NB4 (cell line): Measurements from ENCODE around the gene SMG1.

Experiments
- DNase-seq: peaks from one replicate; pipeline ENCODE4 v3.0.0; 2010; ENCODE audit warnings: low read depth
- H3K4me3 ChIP-seq: one replicate; pipeline ENCODE4 v1.5.1; 2011; ENCODE audit warnings: mild to moderate bottlenecking, low read depth, low read length, moderate library complexity
- MYC ChIP-seq: IDR thresholded peaks from 2 replicates; pipeline ENCODE4 v1.6.1; 2011; ENCODE audit warnings: low read depth, low read length
- POLR2A ChIP-seq: IDR thresholded peaks from 2 replicates; pipeline ENCODE4 v1.6.1; 2011; ENCODE audit warnings: mild to moderate bottlenecking; ENCODE audit not compliant: insufficient read length; ENCODE audit errors: extremely low read depth
- TF ChIP-seq, protein P1 (sequence below): IDR thresholded peaks from one replicate; pipeline ENCODE4 v1.5.1; 2012; ENCODE audit warnings: low read depth, low read length
- TF ChIP-seq, protein P2 (sequence below): IDR thresholded peaks from 2 replicates; pipeline ENCODE4 v1.6.1; 2011; ENCODE audit warnings: low read depth, low read length

The SMG1 gene

DNA sequence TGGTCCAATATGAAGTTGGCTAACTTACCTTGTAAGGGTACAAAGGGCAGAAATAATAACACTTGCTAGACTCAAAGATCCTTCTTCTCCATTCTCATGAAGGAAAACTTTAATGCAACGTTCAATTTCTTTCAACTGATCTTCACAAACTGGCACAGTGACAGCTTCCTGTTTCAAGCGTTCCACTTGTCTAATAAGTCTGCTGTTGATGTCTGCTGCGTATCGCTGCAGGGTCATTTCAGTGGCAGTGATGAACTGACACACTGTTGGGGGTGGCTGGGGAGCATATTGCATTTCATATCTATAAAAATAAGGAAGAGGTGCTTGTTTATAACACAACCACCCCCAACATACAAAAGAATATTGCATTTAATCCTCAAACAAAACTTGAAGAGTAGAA is 91.3 kb downstream of the SMG1 start:
- TF ChIP-seq, protein P1, sequence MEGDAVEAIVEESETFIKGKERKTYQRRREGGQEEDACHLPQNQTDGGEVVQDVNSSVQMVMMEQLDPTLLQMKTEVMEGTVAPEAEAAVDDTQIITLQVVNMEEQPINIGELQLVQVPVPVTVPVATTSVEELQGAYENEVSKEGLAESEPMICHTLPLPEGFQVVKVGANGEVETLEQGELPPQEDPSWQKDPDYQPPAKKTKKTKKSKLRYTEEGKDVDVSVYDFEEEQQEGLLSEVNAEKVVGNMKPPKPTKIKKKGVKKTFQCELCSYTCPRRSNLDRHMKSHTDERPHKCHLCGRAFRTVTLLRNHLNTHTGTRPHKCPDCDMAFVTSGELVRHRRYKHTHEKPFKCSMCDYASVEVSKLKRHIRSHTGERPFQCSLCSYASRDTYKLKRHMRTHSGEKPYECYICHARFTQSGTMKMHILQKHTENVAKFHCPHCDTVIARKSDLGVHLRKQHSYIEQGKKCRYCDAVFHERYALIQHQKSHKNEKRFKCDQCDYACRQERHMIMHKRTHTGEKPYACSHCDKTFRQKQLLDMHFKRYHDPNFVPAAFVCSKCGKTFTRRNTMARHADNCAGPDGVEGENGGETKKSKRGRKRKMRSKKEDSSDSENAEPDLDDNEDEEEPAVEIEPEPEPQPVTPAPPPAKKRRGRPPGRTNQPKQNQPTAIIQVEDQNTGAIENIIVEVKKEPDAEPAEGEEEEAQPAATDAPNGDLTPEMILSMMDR = no peak
- no peak overlapping the region for H3K4me3 ChIP-seq
- peak; percentile 11 for DNase-seq

DNA sequence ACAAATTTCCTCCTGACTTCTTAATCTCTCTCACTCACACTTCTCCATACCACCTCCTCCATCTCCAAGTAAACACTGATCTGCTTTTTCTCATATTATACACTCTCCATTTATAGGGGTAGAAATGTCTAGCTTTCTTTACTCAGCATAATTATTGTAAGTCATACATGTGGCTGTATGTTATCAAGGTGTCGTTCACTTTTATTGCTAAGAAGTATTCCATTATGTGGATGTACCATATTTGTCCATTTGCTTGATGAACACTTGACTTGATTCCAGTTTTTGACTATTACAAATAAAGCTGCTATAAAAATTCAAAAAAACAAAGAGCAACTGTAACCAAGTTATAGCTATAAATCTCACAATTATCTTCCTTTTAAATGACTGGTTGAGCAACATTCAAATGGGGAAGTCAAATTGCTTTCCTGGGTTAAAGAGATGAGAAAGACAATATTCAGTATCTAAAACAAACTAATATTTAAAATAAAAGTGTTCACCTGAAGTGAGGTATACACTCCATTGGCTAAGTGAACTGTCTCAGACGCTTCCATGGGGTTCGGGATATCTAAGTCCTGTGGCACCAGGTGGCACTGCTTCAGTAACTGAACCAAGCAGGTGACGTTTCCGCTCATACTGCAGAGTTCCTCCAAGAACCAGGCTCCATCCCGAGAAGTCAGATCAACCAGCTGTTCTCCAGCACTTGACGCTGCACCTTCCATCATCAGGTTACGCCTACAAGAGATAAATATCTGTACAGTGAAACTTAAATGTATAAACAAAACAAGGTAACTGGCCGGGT is 92.3 kb downstream of the SMG1 start:
- H3K4me3 ChIP-seq = no peak overlapping the region
- no peak for TF ChIP-seq POLR2A
- TF ChIP-seq, protein P2, sequence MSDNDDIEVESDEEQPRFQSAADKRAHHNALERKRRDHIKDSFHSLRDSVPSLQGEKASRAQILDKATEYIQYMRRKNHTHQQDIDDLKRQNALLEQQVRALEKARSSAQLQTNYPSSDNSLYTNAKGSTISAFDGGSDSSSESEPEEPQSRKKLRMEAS = no peak
- TF ChIP-seq, protein P1 = no peak
- no peak for TF ChIP-seq MYC
- DNase-seq = no peak

DNA sequence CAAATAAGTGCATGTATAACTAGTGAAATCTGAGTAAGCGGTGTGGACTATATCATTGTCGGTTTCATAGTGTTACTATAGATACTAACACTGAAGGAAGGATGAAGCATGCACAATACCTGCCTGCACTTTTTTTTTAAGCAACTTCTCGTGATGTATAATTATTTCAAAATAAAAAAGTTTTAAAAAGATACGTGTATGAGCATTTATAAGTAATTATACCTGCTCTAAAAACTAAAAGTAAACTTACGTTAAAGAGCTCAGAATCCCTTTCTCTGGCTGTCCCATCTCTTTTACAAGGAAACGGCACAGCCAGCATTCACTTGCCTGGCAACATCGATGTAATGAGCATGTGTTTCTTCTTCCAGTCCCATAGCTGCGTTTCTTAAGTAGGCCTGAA is 93.6 kb downstream of the SMG1 start:
- no peak overlapping the region for H3K4me3 ChIP-seq
- TF ChIP-seq POLR2A (no peak), MYC (no peak)
- TF ChIP-seq, protein P1 = no peak
- TF ChIP-seq, protein P2 = no peak
- no peak for DNase-seq

DNA sequence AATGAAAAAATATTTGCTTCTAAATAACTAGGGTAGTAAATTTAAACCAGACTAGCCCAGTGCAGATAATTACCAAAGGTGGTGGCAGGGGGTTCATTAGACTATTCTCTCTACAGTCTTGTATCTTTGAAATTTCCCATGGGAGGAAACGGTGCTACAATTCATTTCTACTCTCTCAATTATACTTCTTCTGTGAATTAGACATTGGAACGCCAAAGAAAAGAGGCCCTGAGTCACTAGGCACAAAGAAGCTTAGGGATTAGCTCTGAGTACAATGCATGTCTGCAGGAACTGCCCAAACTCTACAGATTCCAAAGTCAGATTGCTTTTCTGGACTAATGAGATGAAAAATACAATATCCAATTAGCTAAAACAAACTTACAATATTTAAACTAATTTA is 94.2 kb downstream of the SMG1 start:
- no peak overlapping the region for H3K4me3 ChIP-seq
- no peak for DNase-seq
- TF ChIP-seq POLR2A = no peak
- TF ChIP-seq, protein P2 = no peak
- TF ChIP-seq, protein P1 = no peak
- no peak for TF ChIP-seq MYC

DNA sequence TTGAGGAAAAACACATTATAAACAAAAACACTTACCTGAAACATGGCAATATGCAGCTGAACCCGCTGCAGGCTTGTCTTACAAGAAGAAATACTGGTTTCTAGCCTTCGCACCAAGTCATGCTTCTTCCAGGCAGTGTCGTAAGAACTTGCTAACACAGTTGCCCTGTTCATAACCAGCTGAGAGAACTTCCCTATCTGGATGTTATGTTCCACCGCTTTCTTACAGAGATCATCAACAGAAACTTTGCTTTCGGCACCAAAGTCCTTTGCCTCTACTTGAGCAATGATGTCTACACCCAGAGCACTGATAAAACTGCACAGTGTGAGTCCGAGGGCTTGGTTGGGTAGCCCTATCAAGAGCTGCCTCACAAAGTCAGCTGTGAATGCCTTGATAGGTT is 97.0 kb downstream of the SMG1 start:
- peak; percentile 10 for DNase-seq
- TF ChIP-seq, protein P2 = no peak
- no peak for TF ChIP-seq POLR2A
- TF ChIP-seq MYC = no peak
- TF ChIP-seq, protein P1 = no peak
- no peak overlapping the region for H3K4me3 ChIP-seq

DNA sequence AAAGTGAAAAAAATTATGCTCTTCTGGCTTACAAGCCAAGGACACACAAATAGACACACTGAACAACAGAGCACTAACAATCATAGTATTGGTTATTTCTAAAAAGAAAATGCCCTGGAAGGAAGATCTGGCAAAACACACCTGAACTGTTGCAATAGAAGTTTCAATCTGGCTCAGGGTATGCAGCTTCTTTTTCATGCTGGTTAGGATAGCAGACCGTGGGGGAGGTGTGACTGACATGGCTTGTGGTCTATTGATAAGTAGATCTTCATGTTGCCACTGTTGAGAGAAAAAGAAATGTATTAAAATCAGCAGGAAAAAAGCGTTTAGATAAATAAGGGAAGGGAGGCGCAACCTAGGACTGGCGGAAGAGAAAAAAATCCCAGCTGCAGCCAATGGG is 98.3 kb downstream of the SMG1 start:
- no peak overlapping the region for H3K4me3 ChIP-seq
- TF ChIP-seq POLR2A (no peak), MYC (no peak)
- TF ChIP-seq, protein P2 = no peak
- TF ChIP-seq, protein P1 = no peak
- DNase-seq = no peak
